ENCODE results near the gene REPIN1. TPM values are rescaled to one million over a fixed set of nuclear protein-coding genes. Genes with fewer than 3 reads are reported as not detected.

The REPIN1 gene
- total RNA-seq, 1 donor = 57.5 TPM

DNA sequence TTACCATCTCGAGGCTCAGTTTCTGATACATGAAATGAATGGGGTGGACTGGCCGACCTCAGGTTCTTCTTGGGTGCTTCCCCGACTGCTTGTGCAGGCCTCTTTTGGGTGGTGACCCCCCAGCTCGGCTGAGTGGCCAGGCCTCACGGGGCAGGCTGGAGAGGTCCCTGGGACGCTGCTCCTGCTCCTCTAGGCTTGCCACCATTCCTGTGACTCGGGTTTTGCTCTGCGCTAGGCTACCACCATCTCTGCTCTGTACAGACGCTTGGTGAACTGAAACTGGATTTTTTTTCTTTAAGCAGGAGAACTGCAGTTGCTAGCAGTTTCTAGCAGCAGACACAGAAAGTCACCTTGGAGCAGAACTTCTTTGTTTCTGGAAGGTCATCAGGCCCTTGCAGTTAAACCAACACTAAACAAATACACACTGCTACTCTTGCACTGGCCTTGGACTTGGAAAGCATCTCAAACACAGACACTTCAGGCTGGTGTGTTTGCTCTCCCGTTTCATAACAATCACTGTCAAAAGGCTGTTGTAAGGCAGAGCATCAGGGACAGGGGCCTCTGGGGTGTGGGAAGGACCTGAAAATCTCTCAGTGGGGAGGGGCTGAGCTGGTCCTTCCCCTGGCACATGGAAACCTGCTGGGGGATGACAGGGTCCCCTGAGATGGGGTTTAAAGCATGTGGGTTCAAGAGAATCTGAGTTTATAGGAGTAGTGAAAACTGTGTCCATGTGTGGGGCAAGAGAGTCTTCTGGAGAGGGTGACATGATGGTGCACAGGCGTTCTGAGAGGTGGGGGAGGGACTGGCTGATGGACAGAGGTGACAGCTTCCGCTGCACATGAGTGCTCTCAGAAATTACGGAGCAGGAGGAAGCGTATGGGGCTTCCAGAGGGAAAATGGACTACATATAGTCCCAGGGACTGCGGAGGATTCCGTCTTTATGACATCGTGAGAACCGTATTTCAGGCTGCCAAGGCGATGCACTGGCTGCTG, 46.8 kb downstream of the REPIN1 start:
- H3K27me3 ChIP-seq (ENCODE audit: insufficient read depth, low read length) = no peaks in the 10 kb centered on the region
- TF ChIP-seq, protein P1, sequence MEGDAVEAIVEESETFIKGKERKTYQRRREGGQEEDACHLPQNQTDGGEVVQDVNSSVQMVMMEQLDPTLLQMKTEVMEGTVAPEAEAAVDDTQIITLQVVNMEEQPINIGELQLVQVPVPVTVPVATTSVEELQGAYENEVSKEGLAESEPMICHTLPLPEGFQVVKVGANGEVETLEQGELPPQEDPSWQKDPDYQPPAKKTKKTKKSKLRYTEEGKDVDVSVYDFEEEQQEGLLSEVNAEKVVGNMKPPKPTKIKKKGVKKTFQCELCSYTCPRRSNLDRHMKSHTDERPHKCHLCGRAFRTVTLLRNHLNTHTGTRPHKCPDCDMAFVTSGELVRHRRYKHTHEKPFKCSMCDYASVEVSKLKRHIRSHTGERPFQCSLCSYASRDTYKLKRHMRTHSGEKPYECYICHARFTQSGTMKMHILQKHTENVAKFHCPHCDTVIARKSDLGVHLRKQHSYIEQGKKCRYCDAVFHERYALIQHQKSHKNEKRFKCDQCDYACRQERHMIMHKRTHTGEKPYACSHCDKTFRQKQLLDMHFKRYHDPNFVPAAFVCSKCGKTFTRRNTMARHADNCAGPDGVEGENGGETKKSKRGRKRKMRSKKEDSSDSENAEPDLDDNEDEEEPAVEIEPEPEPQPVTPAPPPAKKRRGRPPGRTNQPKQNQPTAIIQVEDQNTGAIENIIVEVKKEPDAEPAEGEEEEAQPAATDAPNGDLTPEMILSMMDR (IDR thresholded peaks at IDR 0.05; ENCODE audit: extremely low read depth, low read depth, low read length) = no peak
- no peaks in the 10 kb centered on the region for H4K20me1 ChIP-seq (ENCODE audit: insufficient read depth, low read length)
- H3K4me3 ChIP-seq (ENCODE audit: insufficient read depth, low read length) = no peak overlapping the region
- H3K36me3 ChIP-seq (ENCODE audit: insufficient read depth, low read length) = no peaks in the 10 kb centered on the region
- no peaks in the 10 kb centered on the region for H3K4me1 ChIP-seq (ENCODE audit: insufficient read depth, low read length)
- no peak overlapping the region for H3K27ac ChIP-seq (ENCODE audit: low read depth, low read length)
- no peaks in the 10 kb centered on the region for H3K9me3 ChIP-seq (ENCODE audit: low read depth, low read length)
- H3K79me2 ChIP-seq (ENCODE audit: insufficient read depth, low read length) = no peaks in the 10 kb centered on the region
- no peak overlapping the region for H3K4me2 ChIP-seq (ENCODE audit: insufficient read depth, low read length)
- no peak for DNase-seq (ENCODE audit: insufficient read length, low spot score, missing footprints)
- no peak overlapping the region for H2AFZ ChIP-seq (ENCODE audit: low read length)

DNA sequence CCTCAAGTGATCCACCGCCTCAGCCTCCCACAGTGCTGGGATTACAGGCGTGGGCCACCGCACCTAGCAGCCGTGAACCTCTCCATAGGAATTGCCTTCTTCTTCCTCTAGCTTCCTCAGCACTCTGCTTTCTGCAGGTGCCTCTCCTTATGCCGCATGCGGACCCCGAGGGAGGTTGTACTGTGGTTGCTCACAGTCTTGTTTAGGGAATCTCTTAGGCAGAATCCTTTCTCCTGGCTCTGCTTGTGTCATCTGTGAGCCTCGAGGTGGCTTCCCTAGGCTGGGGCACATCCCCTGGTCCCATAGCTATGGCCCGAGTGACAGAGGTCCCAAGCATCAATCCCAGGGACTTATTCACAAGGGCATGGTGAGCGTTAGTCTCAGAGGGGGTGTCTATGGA, 48.6 kb downstream of the REPIN1 start:
- Histone ChIP-seq H3K4me2 (ENCODE audit: insufficient read depth, low read length) (no peak overlapping the region), H3K27me3 (ENCODE audit: insufficient read depth, low read length) (no peaks in the 10 kb centered on the region), H3K36me3 (ENCODE audit: insufficient read depth, low read length) (no peaks in the 10 kb centered on the region), H3K79me2 (ENCODE audit: insufficient read depth, low read length) (no peaks in the 10 kb centered on the region), H3K27ac (ENCODE audit: low read depth, low read length) (no peak overlapping the region), H3K4me1 (ENCODE audit: insufficient read depth, low read length) (no peaks in the 10 kb centered on the region), H4K20me1 (ENCODE audit: insufficient read depth, low read length) (no peaks in the 10 kb centered on the region), H2AFZ (ENCODE audit: low read length) (no peak overlapping the region), H3K9me3 (ENCODE audit: low read depth, low read length) (no peaks in the 10 kb centered on the region), H3K4me3 (ENCODE audit: insufficient read depth, low read length) (no peak overlapping the region)
- DNase-seq (ENCODE audit: insufficient read length, low spot score, missing footprints) = no peak
- TF ChIP-seq, protein P1 (IDR thresholded peaks at IDR 0.05; ENCODE audit: extremely low read depth, low read depth, low read length) = no peak

DNA sequence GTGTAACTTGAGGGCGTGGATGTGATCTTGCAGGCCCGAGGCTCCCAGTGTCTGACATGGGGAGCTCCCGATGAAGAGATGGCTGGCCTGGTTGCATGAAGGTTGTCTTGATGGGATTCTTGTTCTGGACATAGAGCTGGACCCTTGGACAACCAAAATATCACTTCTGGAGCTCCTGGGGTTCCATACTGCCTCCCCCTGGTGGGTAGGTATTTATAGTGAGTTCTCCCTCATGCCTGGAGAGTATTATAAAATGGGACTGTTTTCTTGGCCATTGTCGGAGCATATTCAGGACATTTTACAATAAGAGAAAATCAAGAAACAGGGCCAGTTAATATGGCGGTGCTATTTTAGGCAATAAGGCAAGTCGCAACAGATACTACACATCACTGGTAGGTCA, 49.2 kb downstream of the REPIN1 start:
- H3K79me2 ChIP-seq (ENCODE audit: insufficient read depth, low read length) = no peaks in the 10 kb centered on the region
- H3K4me2 ChIP-seq (ENCODE audit: insufficient read depth, low read length) = no peak overlapping the region
- no peak for DNase-seq (ENCODE audit: insufficient read length, low spot score, missing footprints)
- no peaks in the 10 kb centered on the region for H3K9me3 ChIP-seq (ENCODE audit: low read depth, low read length)
- H3K27ac ChIP-seq (ENCODE audit: low read depth, low read length) = no peak overlapping the region
- H3K4me1 ChIP-seq (ENCODE audit: insufficient read depth, low read length) = no peaks in the 10 kb centered on the region
- no peaks in the 10 kb centered on the region for H3K36me3 ChIP-seq (ENCODE audit: insufficient read depth, low read length)
- no peak overlapping the region for H2AFZ ChIP-seq (ENCODE audit: low read length)
- TF ChIP-seq, protein P1 (IDR thresholded peaks at IDR 0.05; ENCODE audit: extremely low read depth, low read depth, low read length) = no peak
- H3K27me3 ChIP-seq (ENCODE audit: insufficient read depth, low read length) = no peaks in the 10 kb centered on the region
- H3K4me3 ChIP-seq (ENCODE audit: insufficient read depth, low read length) = no peak overlapping the region
- H4K20me1 ChIP-seq (ENCODE audit: insufficient read depth, low read length) = no peaks in the 10 kb centered on the region

DNA sequence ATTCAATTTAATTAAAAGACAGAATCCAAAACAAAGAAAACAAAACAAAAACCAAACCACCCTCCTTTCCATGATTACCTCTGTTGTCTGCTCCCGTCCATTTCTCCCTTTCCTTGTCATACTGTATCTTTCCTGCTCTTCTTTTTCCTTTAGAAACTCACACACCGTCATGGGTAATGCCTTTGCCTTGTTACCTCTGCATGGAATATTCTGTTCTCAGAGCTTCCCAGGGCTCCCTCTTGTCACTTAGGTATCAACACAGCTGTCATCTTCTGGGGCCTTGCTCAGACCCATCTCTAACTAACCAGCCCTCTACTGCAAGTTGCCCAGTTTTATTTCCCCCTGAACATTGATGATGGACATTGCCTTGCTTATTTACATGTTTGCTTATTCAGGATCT, 51.6 kb downstream of the REPIN1 start:
- Histone ChIP-seq H3K27me3 (ENCODE audit: insufficient read depth, low read length) (no peaks in the 10 kb centered on the region), H3K4me1 (ENCODE audit: insufficient read depth, low read length) (no peaks in the 10 kb centered on the region), H3K79me2 (ENCODE audit: insufficient read depth, low read length) (no peaks in the 10 kb centered on the region), H4K20me1 (ENCODE audit: insufficient read depth, low read length) (no peaks in the 10 kb centered on the region), H3K4me2 (ENCODE audit: insufficient read depth, low read length) (no peak overlapping the region), H3K36me3 (ENCODE audit: insufficient read depth, low read length) (no peaks in the 10 kb centered on the region), H3K4me3 (ENCODE audit: insufficient read depth, low read length) (no peak overlapping the region), H3K9me3 (ENCODE audit: low read depth, low read length) (no peaks in the 10 kb centered on the region), H3K27ac (ENCODE audit: low read depth, low read length) (no peak overlapping the region), H2AFZ (ENCODE audit: low read length) (no peak overlapping the region)
- DNase-seq (ENCODE audit: insufficient read length, low spot score, missing footprints) = no peak
- TF ChIP-seq, protein P1 (IDR thresholded peaks at IDR 0.05; ENCODE audit: extremely low read depth, low read depth, low read length) = no peak
